Ovary (tissue), 9 donors: Measurements from ENCODE around the gene FAM217A. TPM values are rescaled to one million over a fixed set of nuclear protein-coding genes. Genes with fewer than 3 reads are reported as not detected.
"Not testable (repeated sequence)": the region's sequence is repeated elsewhere in the genome, so short reads cannot be mapped to it uniquely, and the experiment has no call there.

Experiments
- DNase-seq, 5 donors: peaks; one replicate each; pipeline ENCODE4 v3.0.0-alpha.2; 2019 to 2020
- H3K27ac ChIP-seq, 2 donors: fragments of 200-600 bp; one replicate each; pipeline versions ENCODE4 v1.5.1 to v1.8.0; 2019 to 2022
- H3K27me3 ChIP-seq: fragments of 200-600 bp; one replicate; pipeline ENCODE4 v1.8.0; 2022
- H3K36me3 ChIP-seq: fragments of 200-600 bp; sonication (generic); one replicate; pipeline ENCODE4 v1.5.1; 2019
- H3K4me1 ChIP-seq: one replicate; pipeline ENCODE4 v1.8.1; 2013; ENCODE audit warnings: mild to moderate bottlenecking, moderate library complexity; ENCODE audit not compliant: insufficient read depth
- H3K4me3 ChIP-seq: fragments of 200-600 bp; sonication (generic); one replicate; pipeline ENCODE4 v1.5.1; 2017
- H3K9me3 ChIP-seq, 2 donors: fragments of 200-600 bp in 1 of 2; sonication (generic) in 1 of 2; one replicate each; pipeline versions ENCODE4 v1.5.1 to v1.8.1; 2013 to 2019; ENCODE audit warnings: mild to moderate bottlenecking in 1 of 2, moderate library complexity in 1 of 2
- CTCF ChIP-seq, 3 donors: fragments of 450-650 bp in 2 of 3; fragments of 200-600 bp in 1 of 3; IDR thresholded peaks; one replicate each; pipeline versions ENCODE4 v1.5.1 to v1.8.0; 2016 to 2022; ENCODE audit warnings: antibody characterized with exemption in 3 of 3, mild to moderate bottlenecking in 1 of 3
- EP300 ChIP-seq: sonication (generic); formaldehyde crosslinking; IDR thresholded peaks from one replicate; pipeline ENCODE4 v1.6.1; 2017; ENCODE audit warnings: antibody characterized with exemption
- POLR2A ChIP-seq: fragments of 450-650 bp; IDR thresholded peaks from one replicate; pipeline ENCODE4 v1.6.1; 2017; ENCODE audit warnings: antibody characterized with exemption, mild to moderate bottlenecking, moderate library complexity
- WGBS, 3 donors: extraction: QIAGEN DNeasy Blood & Tissue Kit in 1 of 3; methylation state at CpG; one replicate each; pipeline versions ENCODE4 v1.1.5 to v1.1.7; 2013 to 2017; 5-methylcytosine and 5-hydroxymethylcytosine counted together
- intact Hi-C, 4 donors: fragments of 100-400 bp; cut with DNase I; formaldehyde crosslinking; loops; one replicate each; pipeline versions ENCODE4 v1.11.0 to v1.15.1; 2022 to 2023
- polyA plus RNA-seq, 2 donors: library from polyadenylated mRNA; stranded (reverse); fragments of 200-250 nt in 1 of 2; fragments of 350-450 nt in 1 of 2; fragmentation: Illumina TruSeq in 1 of 2; extraction: RNeasy Lipid Tissue Mini Kit (QIAGEN cat#74804) in 1 of 2; gene quantifications; one replicate each; pipeline ENCODE4 v1.2.3, GENCODE V29; 2013 to 2014
- total RNA-seq, 7 donors: library from RNA; depleted of rRNA in 2 of 7; stranded (reverse); fragments of >200 nt in 2 of 7; fragmentation: NEBNext Ultra II Directional in 3 of 7; extraction: Animal tissue kit (Norgen Biotek cat#: 25700) in 3 of 7; gene quantifications; one replicate each; pipeline versions ENCODE4 v1.1.0 to v1.2.4, GENCODE V29; 2016 to 2023
- donor health status: DM: no; HTN: no; CAD: no; lungs with moderate emphysema.
- donor health status: DM: no; HTN: no; CAD: no.
- donor health status: Bipolar disorder and iron deficiency.
- donor health status: DM: yes; HTN: yes; CAD: no.
- donor health status: DM: no; HTN: no; CAD: no.
- donor health status: DM: yes; HTN: yes; CAD: no.

FAM217A gene
- total and polyA plus RNA-seq, 9 donors: not detected

- no peaks in the 10 kb centered on the region for H3K4me1 ChIP-seq
Observed at GRCh38 chr6:4091941-4092340, 13.0 kb upstream of the FAM217A start.

GRCh38 chr6:4090043-4090442 lies 11.1 kb upstream of the FAM217A start:
- H3K36me3 ChIP-seq, H3K27me3 ChIP-seq, DNase-seq, H3K4me3 ChIP-seq, H3K27ac ChIP-seq, H3K9me3 ChIP-seq, intact Hi-C loops, H3K4me1 ChIP-seq: not testable (repeated sequence)
- 93 to 94% (median 94%) methylated on average over 21 to 26 of the region's 26 CpGs for WGBS, 3 donors

More at GRCh38 chr6:4091941-4092340, 13.0 kb upstream of the FAM217A start:
- TF ChIP-seq POLR2A: no peak
- TF ChIP-seq CTCF (IDR thresholded peaks at IDR 0.05): no peak
- TF ChIP-seq EP300: no peak
- Histone ChIP-seq H3K4me3 (no peak overlapping the region), H3K36me3 (no peaks in the 10 kb centered on the region), H3K27me3 (no peaks in the 10 kb centered on the region), H3K9me3 (no peaks in the 10 kb centered on the region), H3K27ac (no peak overlapping the region)
- no peak for DNase-seq
- 51 to 59% (median 52%) methylated on average over 7 of the region's 7 CpGs for WGBS, 3 donors
- intact Hi-C loops: no loop called here

- Histone ChIP-seq H3K4me3 (no peak overlapping the region), H3K27ac (no peak overlapping the region), H3K4me1 (no peaks in the 10 kb centered on the region), H3K27me3 (no peaks in the 10 kb centered on the region), H3K9me3 (no peaks in the 10 kb centered on the region), H3K36me3 (no peaks in the 10 kb centered on the region)
- no peak for DNase-seq
- intact Hi-C loops: no loop called here
- WGBS, 3 donors: 82 to 86% (median 85%) methylated on average over 7 of the region's 7 CpGs
- TF ChIP-seq CTCF (IDR thresholded peaks at IDR 0.05) (no peak), POLR2A (no peak), EP300 (no peak)
Observed at GRCh38 chr6:4088704-4089103, 9.8 kb upstream of the FAM217A start.

GRCh38 chr6:4085332-4085700 lies 6.4 kb upstream of the FAM217A start:
- Histone ChIP-seq H3K36me3 (no peaks in the 10 kb centered on the region), H3K4me3 (no peak overlapping the region), H3K9me3 (no peaks in the 10 kb centered on the region), H3K4me1 (no peaks in the 10 kb centered on the region), H3K27ac (no peak overlapping the region), H3K27me3 (no peaks in the 10 kb centered on the region)
- WGBS, 3 donors: 96 to 100% (median 98%) methylated on average over 1 of the region's 1 CpG
- DNase-seq: no peak
- no peak for TF ChIP-seq EP300
- TF ChIP-seq POLR2A: no peak
- TF ChIP-seq CTCF (IDR thresholded peaks at IDR 0.05): no peak
- intact Hi-C loops: no loop called here

- intact Hi-C loops: no loop called here
- 85% methylated on average over 9 of the region's 9 CpGs for WGBS, 3 donors
- Histone ChIP-seq H3K36me3 (no peaks in the 10 kb centered on the region), H3K4me3 (no peak overlapping the region), H3K27me3 (no peaks in the 10 kb centered on the region), H3K4me1 (no peaks in the 10 kb centered on the region), H3K9me3 (no peaks in the 10 kb centered on the region), H3K27ac (no peak overlapping the region)
- DNase-seq: no peak
- TF ChIP-seq EP300: no peak
- TF ChIP-seq POLR2A: no peak
Observed at GRCh38 chr6:4084444-4085331, 5.8 kb upstream of the FAM217A start.
